Brain microvascular endothelial cell (primary cell): ENCODE data around the gene IL5.

Experiments
- DNase-seq: peaks from one replicate; pipeline ENCODE4 v3.0.0-alpha.2; 2020
- H3K27ac ChIP-seq: fragments of 250-450 bp; sonication (Bioruptor Pico); 2 replicates; pipeline ENCODE4 v1.5.1; 2020; ENCODE audit warnings: mild to moderate bottlenecking, moderate library complexity
- H3K27me3 ChIP-seq: fragments of 250-450 bp; sonication (Bioruptor Pico); replicated peaks from 2 replicates; pipeline ENCODE4 v1.5.1; 2020; ENCODE audit warnings: mild to moderate bottlenecking
- H3K36me3 ChIP-seq: fragments of 250-450 bp; sonication (Bioruptor Pico); replicated peaks from 2 replicates; pipeline ENCODE4 v1.5.1; 2020; ENCODE audit warnings: mild to moderate bottlenecking
- H3K4me3 ChIP-seq: 2 replicates; pipeline ENCODE4 v1.5.1; 2011; ENCODE audit warnings: low read depth, mild to moderate bottlenecking, control low read depth, low read length, moderate library complexity
- CTCF ChIP-seq: IDR thresholded peaks from 2 replicates; pipeline ENCODE4 v1.5.1; 2011; ENCODE audit warnings: low read depth, mild to moderate bottlenecking, moderate library complexity, low read length, control low read depth, inconsistent platforms; ENCODE audit errors: missing control alignments
- in situ Hi-C: cut with HindIII; loops from 2 replicates; pipeline ENCODE4 v1.10.0; 2017; ENCODE audit warnings: low sequenced_read_pairs, low pct_ligation_motif_present

IL5 gene

GRCh38 chr5:132493821-132494220 is 49.5 kb downstream of the IL5 start:
- no peak for TF ChIP-seq CTCF
- Histone ChIP-seq H3K4me3 (no peak overlapping the region), H3K27ac (no peak overlapping the region), H3K27me3 (no peaks in the 10 kb centered on the region), H3K36me3 (peaks cover 4% of the 10 kb centered on the region)
- DNase-seq: no peak
- in situ Hi-C loops: no loop called here

- no peak for DNase-seq
- no peak overlapping the region for H3K27ac ChIP-seq
- no peak overlapping the region for H3K4me3 ChIP-seq
- in situ Hi-C loops: no loop called here
- no peaks in the 10 kb centered on the region for H3K27me3 ChIP-seq
- H3K36me3 ChIP-seq: peaks cover 10% of the 10 kb centered on the region
- no peak for TF ChIP-seq CTCF
Observed at GRCh38 chr5:132493241-132493640, 50.1 kb downstream of the IL5 start.

GRCh38 chr5:132492386-132493125 is 50.8 kb downstream of the IL5 start:
- Histone ChIP-seq H3K4me3 (no peak overlapping the region), H3K27ac (no peak overlapping the region), H3K36me3 (peaks cover 17% of the 10 kb centered on the region), H3K27me3 (no peaks in the 10 kb centered on the region)
- no peak for TF ChIP-seq CTCF
- in situ Hi-C loops: no loop called here
- DNase-seq: no peak
